ENCODE data around the gene ACTR6. TPM values are rescaled to one million over a fixed set of nuclear protein-coding genes. Genes with fewer than 3 reads are reported as not detected.

Gene ACTR6
- total and polyA plus RNA-seq, 9 of the 15 experiments (the other 6 are each of a cell fraction or from before 2014, with no cell fraction given), result 26.1 to 109 (median 70.9) TPM

GRCh38 chr12:100164153-100164704 is 36.4 kb upstream of the ACTR6 start (continued):
- TF ChIP-seq AFF1 (IDR thresholded peaks at IDR 0.05; ENCODE audit: low read depth in 1 of 2, partially characterized antibody in 2 of 2), result no peak

- WGBS (ENCODE audit: insufficient coverage, low coverage, missing lambda C conversion rate), result 36% methylated on average over 3 of the region's 3 CpGs
- no peak overlapping the region for H2AFZ ChIP-seq (ENCODE audit: low read depth, low read length)
- in situ Hi-C loops (cut with MboI) (no loop called here), intact Hi-C loops (cut with micrococcal nuclease) (no loop called here)
- H3K9ac ChIP-seq (ENCODE audit: insufficient read depth in 1 of 2, low read depth in 2 of 2, low read length in 2 of 2), result no peak overlapping the region
- H3K9me3 ChIP-seq (replicated peaks; ENCODE audit: control insufficient read depth, insufficient read depth, low read depth, low read length), result no peaks in the 10 kb centered on the region
- H3K9me1 ChIP-seq (ENCODE audit: control insufficient read depth, insufficient read depth, low read length), result no peaks in the 10 kb centered on the region
- DNase-seq (ENCODE audit: extremely low read depth in 1 of 4, low spot score in 3 of 4) (no peak), ATAC-seq (no peak), FAIRE-seq (no peak)
- POLR2A ChIA-PET, result interaction anchor here (1.0 kb wide), 1 partner anchor 29 kb away, joined by 3 read pairs; no protein-coding TSS in a partner anchor
- BruUV-seq (replicated peaks), result no TSS peak
- H3K4me3 ChIP-seq, result no peak overlapping the region
- no peak overlapping the region for H3K27ac ChIP-seq (ENCODE audit: extremely low read depth, low read depth, low read length)
- H3K4me2 ChIP-seq (ENCODE audit: insufficient read depth, low read length), result no peak overlapping the region
- CTCF ChIA-PET (ENCODE audit: low intra/inter-chr PET ratio), result no interaction called here
- no peaks in the 10 kb centered on the region for H3K79me2 ChIP-seq (ENCODE audit: control insufficient read depth, insufficient read depth, low read length)
- no peaks in the 10 kb centered on the region for H4K20me1 ChIP-seq (replicated peaks; ENCODE audit: control insufficient read depth, insufficient read depth, low read length)
- H3K4me1 ChIP-seq (replicated peaks in 1 of 2; ENCODE audit: control insufficient read depth in 2 of 2, insufficient read depth in 2 of 2, low read length in 2 of 2), result peaks cover 0 to 5% of the 10 kb centered on the region in 2 experiments; a peak in 3 of 5 replicates
- H3K36me3 ChIP-seq (ENCODE audit: control insufficient read depth, insufficient read depth, low read length), result no peaks in the 10 kb centered on the region
- H3K27me3 ChIP-seq (ENCODE audit: control insufficient read depth in 2 of 2, insufficient read depth in 2 of 2, low read length in 2 of 2), result no peaks in the 10 kb centered on the region; a peak in 1 of 5 replicates
- TF ChIP-seq ZNF41 (CRISPR knock-in tag; conservative IDR thresholded peaks at IDR 0.05) (no peak), SP1 (CRISPR knock-in tag; IDR thresholded peaks at IDR 0.05) (no peak), PCBP2 (IDR thresholded peaks at IDR 0.05; ENCODE audit: low read depth, low read length, poor library complexity, severe bottlenecking) (no peak), SIN3A (IDR thresholded peaks at IDR 0.05; ENCODE audit: borderline replicate concordance in 2 of 2, control insufficient read depth in 1 of 2, low read depth in 2 of 2, low read length in 2 of 2) (no peak), ARID3B (CRISPR knock-in tag; IDR thresholded peaks at IDR 0.05; ENCODE audit: borderline replicate concordance) (no peak), ATF7 (IDR thresholded peaks at IDR 0.05) (no peak), ZKSCAN8 (CRISPR knock-in tag; IDR thresholded peaks at IDR 0.05) (no peak), BRF2 (IDR thresholded peaks at IDR 0.05; ENCODE audit: borderline replicate concordance, insufficient read depth, insufficient read length) (no peak), ZC3H8 (IDR thresholded peaks at IDR 0.05) (no peak), E2F1 (CRISPR knock-in tag; IDR thresholded peaks at IDR 0.05) (no peak), PHB2 (IDR thresholded peaks at IDR 0.05; ENCODE audit: low read depth) (no peak)
Observed at GRCh38 chr12:100165356-100165755, 35.3 kb upstream of the ACTR6 start.

Data from K562 (cell line).